ENCODE results near the gene PRDM15.
"Not testable (repeated sequence)": the region's sequence is repeated elsewhere in the genome, so short reads cannot be mapped to it uniquely, and the experiment has no call there.

The PRDM15 gene

GRCh38 chr21:41796476-41797080, 82.6 kb downstream of the PRDM15 start:
- no peak for TF ChIP-seq CTCF (IDR thresholded peaks at IDR 0.05; ENCODE audit: poor library complexity, severe bottlenecking)
- Histone ChIP-seq H3K27me3 (ENCODE audit: insufficient read depth, poor library complexity, severe bottlenecking) (no peaks in the 10 kb centered on the region), H3K4me3 (ENCODE audit: severe bottlenecking) (no peak overlapping the region), H3K27ac (ENCODE audit: poor library complexity, severe bottlenecking) (no peak overlapping the region), H3K9me3 (ENCODE audit: severe bottlenecking) (no peaks in the 10 kb centered on the region), H3K36me3 (ENCODE audit: low read depth) (peaks cover 34% of the 10 kb centered on the region), H3K4me1 (ENCODE audit: insufficient read depth, poor library complexity, severe bottlenecking) (no peaks in the 10 kb centered on the region)
- ATAC-seq (ENCODE audit: low read depth) (no peak), DNase-seq (ENCODE audit: low spot score) (no peak)

GRCh38 chr21:41795726-41796125, 83.4 kb downstream of the PRDM15 start:
- Histone ChIP-seq H3K27ac (ENCODE audit: poor library complexity, severe bottlenecking) (no peak overlapping the region), H3K36me3 (ENCODE audit: low read depth) (peaks cover 26% of the 10 kb centered on the region), H3K4me1 (ENCODE audit: insufficient read depth, poor library complexity, severe bottlenecking) (no peaks in the 10 kb centered on the region), H3K4me3 (ENCODE audit: severe bottlenecking) (no peak overlapping the region), H3K9me3 (ENCODE audit: severe bottlenecking) (no peaks in the 10 kb centered on the region), H3K27me3 (ENCODE audit: insufficient read depth, poor library complexity, severe bottlenecking) (no peaks in the 10 kb centered on the region)
- ATAC-seq (ENCODE audit: low read depth) (no peak), DNase-seq (ENCODE audit: low spot score) (no peak)
- no peak for TF ChIP-seq CTCF (IDR thresholded peaks at IDR 0.05; ENCODE audit: poor library complexity, severe bottlenecking)

GRCh38 chr21:41794600-41794999, 84.5 kb downstream of the PRDM15 start:
- H3K9me3 ChIP-seq (ENCODE audit: severe bottlenecking), result no peaks in the 10 kb centered on the region
- H3K27ac ChIP-seq (ENCODE audit: poor library complexity, severe bottlenecking), result no peak overlapping the region
- no peak overlapping the region for H3K4me3 ChIP-seq (ENCODE audit: severe bottlenecking)
- TF ChIP-seq CTCF (IDR thresholded peaks at IDR 0.05; ENCODE audit: poor library complexity, severe bottlenecking), result no peak
- no peak for DNase-seq (ENCODE audit: low spot score)
- no peaks in the 10 kb centered on the region for H3K27me3 ChIP-seq (ENCODE audit: insufficient read depth, poor library complexity, severe bottlenecking)
- H3K4me1 ChIP-seq (ENCODE audit: insufficient read depth, poor library complexity, severe bottlenecking), result no peaks in the 10 kb centered on the region
- H3K36me3 ChIP-seq (ENCODE audit: low read depth), result peaks cover 14% of the 10 kb centered on the region
- no peak for ATAC-seq (ENCODE audit: low read depth)

- Histone ChIP-seq H3K4me1 (ENCODE audit: insufficient read depth, poor library complexity, severe bottlenecking) (no peaks in the 10 kb centered on the region), H3K27me3 (ENCODE audit: insufficient read depth, poor library complexity, severe bottlenecking) (no peaks in the 10 kb centered on the region), H3K9me3 (ENCODE audit: severe bottlenecking) (no peaks in the 10 kb centered on the region), H3K4me3 (ENCODE audit: severe bottlenecking) (no peak overlapping the region), H3K36me3 (ENCODE audit: low read depth) (no peaks in the 10 kb centered on the region), H3K27ac (ENCODE audit: poor library complexity, severe bottlenecking) (no peak overlapping the region)
- ATAC-seq (ENCODE audit: low read depth) (no peak), DNase-seq (ENCODE audit: low spot score) (no peak)
- TF ChIP-seq CTCF (IDR thresholded peaks at IDR 0.05; ENCODE audit: poor library complexity, severe bottlenecking), result no peak
These were observed 86.4 kb downstream of the PRDM15 start for GRCh38 chr21:41792711-41793110.

- peaks cover 40% of the 10 kb centered on the region for H3K4me1 ChIP-seq (ENCODE audit: insufficient read depth, poor library complexity, severe bottlenecking)
- no peaks in the 10 kb centered on the region for H3K36me3 ChIP-seq (ENCODE audit: low read depth)
- TF ChIP-seq CTCF (IDR thresholded peaks at IDR 0.05; ENCODE audit: poor library complexity, severe bottlenecking), result no peak
- H3K9me3 ChIP-seq (ENCODE audit: severe bottlenecking), result no peaks in the 10 kb centered on the region
- DNase-seq (ENCODE audit: low spot score) (peak; percentile 94), ATAC-seq (ENCODE audit: low read depth) (peak; percentile 74)
- no peaks in the 10 kb centered on the region for H3K27me3 ChIP-seq (ENCODE audit: insufficient read depth, poor library complexity, severe bottlenecking)
- peak overlapping the region; percentile 88 for H3K27ac ChIP-seq (ENCODE audit: poor library complexity, severe bottlenecking)
- H3K4me3 ChIP-seq (ENCODE audit: severe bottlenecking), result no peak overlapping the region
These were observed 92.6 kb downstream of the PRDM15 start for GRCh38 chr21:41786509-41786987.

- DNase-seq (ENCODE audit: low spot score); H3K9me3 ChIP-seq (ENCODE audit: severe bottlenecking); H3K4me3 ChIP-seq (ENCODE audit: severe bottlenecking); H3K36me3 ChIP-seq (ENCODE audit: low read depth); ATAC-seq (ENCODE audit: low read depth); H3K27me3 ChIP-seq (ENCODE audit: insufficient read depth, poor library complexity, severe bottlenecking): not testable (repeated sequence)
- Histone ChIP-seq H3K4me1 (ENCODE audit: insufficient read depth, poor library complexity, severe bottlenecking) (peaks cover 40% of the 10 kb centered on the region), H3K27ac (ENCODE audit: poor library complexity, severe bottlenecking) (peak overlapping the region; percentile 88)
These were observed 93.9 kb downstream of the PRDM15 start for GRCh38 chr21:41785262-41785661.
